Fibroblast of mammary gland (primary cell): Measurements from ENCODE around the gene IFIT3.

Experiments used
- DNase-seq: peaks from one replicate; pipeline ENCODE4 v3.0.0-alpha.2; 2010; ENCODE audit warnings: low read depth
- H3K4me3 ChIP-seq: 2 replicates; pipeline ENCODE4 v1.5.1; 2011; ENCODE audit warnings: low read depth, mild to moderate bottlenecking, low read length, moderate library complexity; ENCODE audit not compliant: control insufficient read depth
- TF ChIP-seq, protein P1 (sequence below): conservative IDR thresholded peaks from 2 replicates; pipeline ENCODE4 v1.5.1; 2011; ENCODE audit warnings: low read depth, low read length, inconsistent platforms; ENCODE audit not compliant: control insufficient read depth, insufficient read depth

The IFIT3 gene, protein sequence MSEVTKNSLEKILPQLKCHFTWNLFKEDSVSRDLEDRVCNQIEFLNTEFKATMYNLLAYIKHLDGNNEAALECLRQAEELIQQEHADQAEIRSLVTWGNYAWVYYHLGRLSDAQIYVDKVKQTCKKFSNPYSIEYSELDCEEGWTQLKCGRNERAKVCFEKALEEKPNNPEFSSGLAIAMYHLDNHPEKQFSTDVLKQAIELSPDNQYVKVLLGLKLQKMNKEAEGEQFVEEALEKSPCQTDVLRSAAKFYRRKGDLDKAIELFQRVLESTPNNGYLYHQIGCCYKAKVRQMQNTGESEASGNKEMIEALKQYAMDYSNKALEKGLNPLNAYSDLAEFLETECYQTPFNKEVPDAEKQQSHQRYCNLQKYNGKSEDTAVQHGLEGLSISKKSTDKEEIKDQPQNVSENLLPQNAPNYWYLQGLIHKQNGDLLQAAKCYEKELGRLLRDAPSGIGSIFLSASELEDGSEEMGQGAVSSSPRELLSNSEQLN

DNA sequence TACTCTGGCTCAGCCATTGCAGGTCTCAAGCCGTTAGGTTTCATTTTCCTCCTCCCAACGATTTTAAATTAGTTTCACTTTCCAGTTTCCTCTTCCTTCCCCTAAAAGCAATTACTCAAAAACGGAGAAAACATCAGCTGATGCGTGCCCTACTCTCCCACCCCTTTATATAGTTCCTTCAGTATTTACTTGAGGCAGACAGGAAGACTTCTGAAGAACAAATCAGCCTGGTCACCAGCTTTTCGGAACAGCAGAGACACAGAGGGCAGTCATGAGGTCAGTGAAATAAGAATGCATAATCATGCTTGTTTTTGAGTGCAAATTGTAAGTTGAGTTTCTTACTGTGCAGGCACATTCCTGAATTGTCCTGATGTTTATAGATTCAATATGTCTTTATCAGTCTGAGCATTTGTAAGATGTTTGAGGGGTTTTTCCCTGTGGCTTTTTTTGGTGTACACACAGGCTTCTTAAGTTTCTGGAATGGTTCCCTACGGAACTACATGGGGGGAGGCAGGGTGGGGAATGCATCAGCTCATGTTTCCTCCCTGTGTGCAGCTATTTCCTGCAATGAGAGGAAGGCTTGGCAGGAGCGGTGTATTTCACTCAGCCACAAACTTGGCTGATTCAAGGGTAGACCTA is at the start of gene IFIT3:
TSS of gene IFIT3 (plus strand) at position 195 of the 639 bp plus-strand sequence. CDS start at position 272, 77 bp downstream.
- peak; percentile 95 for DNase-seq
- TF ChIP-seq, protein P1, sequence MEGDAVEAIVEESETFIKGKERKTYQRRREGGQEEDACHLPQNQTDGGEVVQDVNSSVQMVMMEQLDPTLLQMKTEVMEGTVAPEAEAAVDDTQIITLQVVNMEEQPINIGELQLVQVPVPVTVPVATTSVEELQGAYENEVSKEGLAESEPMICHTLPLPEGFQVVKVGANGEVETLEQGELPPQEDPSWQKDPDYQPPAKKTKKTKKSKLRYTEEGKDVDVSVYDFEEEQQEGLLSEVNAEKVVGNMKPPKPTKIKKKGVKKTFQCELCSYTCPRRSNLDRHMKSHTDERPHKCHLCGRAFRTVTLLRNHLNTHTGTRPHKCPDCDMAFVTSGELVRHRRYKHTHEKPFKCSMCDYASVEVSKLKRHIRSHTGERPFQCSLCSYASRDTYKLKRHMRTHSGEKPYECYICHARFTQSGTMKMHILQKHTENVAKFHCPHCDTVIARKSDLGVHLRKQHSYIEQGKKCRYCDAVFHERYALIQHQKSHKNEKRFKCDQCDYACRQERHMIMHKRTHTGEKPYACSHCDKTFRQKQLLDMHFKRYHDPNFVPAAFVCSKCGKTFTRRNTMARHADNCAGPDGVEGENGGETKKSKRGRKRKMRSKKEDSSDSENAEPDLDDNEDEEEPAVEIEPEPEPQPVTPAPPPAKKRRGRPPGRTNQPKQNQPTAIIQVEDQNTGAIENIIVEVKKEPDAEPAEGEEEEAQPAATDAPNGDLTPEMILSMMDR = no peak
- H3K4me3 ChIP-seq = peak within 1 kb of the TSS; percentile 49

DNA sequence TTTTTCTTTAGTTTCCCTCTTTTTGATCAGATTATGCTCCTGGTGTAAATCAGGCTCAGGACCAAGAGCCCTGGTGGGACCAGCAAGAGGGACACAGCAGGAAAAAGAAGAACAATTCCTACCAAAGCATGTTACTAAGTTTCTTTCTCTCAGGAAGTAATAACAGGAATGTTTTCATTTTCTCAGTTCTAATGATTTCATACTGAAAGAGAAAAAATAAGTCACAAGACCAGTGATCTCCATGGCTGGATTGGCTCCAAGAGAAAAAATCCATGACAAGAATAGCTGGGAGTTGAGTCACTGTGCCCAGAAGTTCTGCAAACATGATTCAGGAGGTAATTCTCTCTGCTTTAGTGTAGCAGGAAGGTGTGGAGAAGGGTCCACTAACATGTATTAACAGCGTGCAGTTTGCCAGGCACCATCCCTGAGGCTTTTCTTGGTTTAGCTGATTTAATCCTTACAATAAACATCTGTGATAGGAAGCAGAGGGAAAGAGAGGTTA is 49.7 kb upstream of the IFIT3 start:
- peak; percentile 97 for DNase-seq
- TF ChIP-seq, protein P1 = no peak

DNA sequence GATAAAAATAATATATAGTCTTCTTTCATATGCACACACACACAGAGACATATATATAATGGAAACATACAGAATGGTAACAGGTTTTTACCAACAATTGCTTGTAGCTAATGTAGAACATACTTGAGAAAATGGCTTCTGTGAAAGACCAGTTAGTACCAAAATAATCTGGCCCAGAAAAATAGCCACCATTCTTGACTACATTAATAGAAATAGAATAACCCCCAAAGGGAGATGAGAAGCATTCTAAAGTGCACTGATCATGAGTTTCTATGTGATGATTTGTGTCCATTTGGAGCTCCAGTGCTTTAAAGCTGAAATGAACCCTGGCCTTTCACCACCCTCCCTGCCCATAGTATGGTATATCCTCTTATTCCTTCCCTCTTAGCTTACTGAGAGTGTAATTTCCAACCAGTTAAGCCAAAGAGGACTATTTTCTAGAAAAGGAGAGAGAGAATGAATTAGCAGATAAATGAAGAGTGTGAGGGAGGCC is 48.9 kb upstream of the IFIT3 start:
- H3K4me3 ChIP-seq = no peak overlapping the region
- peak; percentile 33 for DNase-seq
- TF ChIP-seq, protein P1 = no peak

More for the DNA sequence above, 49.7 kb upstream of the IFIT3 start:
- no peak overlapping the region for H3K4me3 ChIP-seq

DNA sequence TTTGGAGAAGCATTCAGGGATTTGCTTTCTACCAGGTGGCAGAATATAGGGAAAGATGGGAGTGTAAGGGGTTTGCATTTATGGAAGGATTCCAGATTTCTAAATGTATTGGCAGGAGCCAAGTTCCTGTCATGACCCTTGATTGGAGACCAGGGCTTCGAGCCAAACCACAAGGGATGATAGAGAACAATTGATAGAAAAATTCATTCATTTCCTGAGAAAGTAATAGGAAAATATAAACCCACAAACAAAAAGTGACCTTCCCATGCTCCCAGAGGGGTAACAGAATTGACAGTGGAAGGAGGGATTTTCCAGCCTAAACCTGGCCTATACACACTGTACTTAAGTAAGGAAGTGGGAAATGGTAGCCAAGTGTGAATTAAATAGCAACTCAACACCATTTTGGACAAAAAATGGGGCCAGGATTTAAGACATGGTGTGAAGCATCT is 48.4 kb upstream of the IFIT3 start:
- TF ChIP-seq, protein P1 = no peak
- peak; percentile 72 for DNase-seq

DNA sequence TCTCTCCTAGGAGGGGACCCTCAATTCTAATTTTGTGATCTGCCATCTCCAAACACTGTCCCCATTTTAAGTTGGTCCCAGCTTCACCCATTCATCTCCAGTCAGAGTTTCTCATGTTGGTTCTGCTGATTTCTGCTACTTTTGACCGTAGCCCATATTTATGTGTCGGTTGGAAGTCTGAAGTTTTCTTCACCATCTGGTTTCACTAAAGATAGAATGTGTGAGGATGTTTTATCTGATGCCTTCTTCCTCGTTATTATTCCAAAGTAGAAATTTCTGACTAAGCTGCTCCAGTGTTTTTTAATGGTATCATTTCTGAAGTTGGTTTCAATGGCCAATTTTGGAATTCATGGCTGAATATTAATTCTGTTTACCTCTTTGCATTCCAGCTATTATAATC is 47.3 kb upstream of the IFIT3 start:
- peak; percentile 31 for DNase-seq
- TF ChIP-seq, protein P1 = no peak
- H3K4me3 ChIP-seq = no peak overlapping the region

More for the DNA sequence above, 48.4 kb upstream of the IFIT3 start:
- H3K4me3 ChIP-seq = no peak overlapping the region

DNA sequence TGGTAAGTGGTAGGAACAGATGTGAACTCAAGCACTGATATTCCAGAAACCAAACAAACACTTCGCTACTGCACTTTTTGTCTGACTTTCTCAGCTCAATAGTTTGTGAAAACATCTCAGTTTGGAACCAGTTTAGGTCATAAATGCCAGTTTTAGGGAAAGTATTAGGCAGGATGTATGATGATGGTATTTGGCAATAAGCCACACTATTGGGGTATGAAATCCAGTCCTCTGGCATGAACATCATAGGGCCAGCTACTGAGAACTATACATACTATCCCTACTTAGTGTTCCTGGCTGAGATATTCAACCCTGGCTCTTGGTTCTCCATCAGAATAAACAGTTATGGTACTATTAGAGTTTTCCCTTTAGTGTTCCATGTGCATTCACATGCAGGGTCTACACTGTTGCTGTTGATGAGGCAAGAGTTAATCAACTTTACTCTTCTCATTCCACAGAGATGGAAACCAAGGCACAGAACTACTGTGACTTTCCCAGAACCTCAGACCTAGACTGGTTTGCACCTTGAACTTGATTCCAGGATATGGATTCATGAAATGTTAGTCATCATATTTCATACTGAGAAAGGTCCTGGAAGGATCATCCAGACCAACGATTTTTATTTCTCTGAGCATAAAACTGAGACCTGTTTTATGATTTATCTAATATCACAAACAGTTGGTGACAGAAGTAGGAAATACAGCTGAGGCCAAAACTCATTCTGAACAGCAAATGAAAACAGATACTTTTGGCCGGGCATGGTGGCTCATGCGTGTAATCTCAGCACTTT is 46.0 kb upstream of the IFIT3 start:
- TF ChIP-seq, protein P1 = no peak
- DNase-seq = peak; percentile 21
- no peak overlapping the region for H3K4me3 ChIP-seq
